Measurements from ENCODE around the gene NTN3.
"Not testable (repeated sequence)": the region's sequence is repeated elsewhere in the genome, so short reads cannot be mapped to it uniquely, and the experiment has no call there.

Gene NTN3

DNA sequence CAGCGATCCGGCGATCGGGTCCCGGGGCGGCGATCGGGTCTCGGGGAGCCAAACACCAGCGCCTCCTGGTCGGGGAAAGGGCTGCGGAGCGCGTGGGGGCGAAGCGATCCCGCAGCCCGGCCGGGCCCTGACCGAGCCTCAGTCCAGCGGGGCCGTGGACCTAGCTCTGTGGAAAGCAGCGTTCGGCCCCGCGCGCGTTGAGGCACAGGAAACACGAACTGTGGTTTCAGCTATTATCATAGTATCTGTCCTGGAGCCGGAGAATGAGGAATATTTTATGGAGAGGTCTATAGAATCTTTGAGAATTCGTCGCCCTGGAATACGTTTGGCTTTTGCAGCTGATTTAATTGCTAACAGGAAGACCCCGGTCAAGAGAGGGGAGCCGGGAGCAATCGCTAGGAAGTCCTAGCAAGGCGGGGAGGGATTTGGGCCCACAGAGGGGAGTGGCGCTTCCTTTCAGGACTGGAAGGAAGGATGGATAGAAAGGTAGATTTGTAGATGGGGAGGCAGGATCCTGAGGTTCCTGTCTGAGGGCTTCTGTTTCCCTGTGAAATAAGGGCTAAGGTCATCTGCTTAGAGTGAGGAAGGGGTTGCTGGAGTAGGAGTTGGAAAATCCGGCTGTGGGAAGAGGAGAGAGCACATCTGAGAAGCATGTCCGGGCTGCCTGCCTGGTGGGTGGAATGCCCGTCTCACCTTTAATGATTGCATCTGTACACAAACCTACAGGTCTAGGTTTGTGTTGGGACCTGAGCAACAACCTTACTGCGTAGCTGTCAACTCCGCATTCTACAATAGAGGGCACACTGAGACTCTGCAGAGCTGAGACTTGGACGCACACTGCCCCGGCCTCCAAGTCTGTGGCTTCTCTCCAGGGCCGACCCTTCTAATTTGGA lies 41.1 kb upstream of the NTN3 start:
- Mint-ChIP-seq H3K4me3 (peak overlapping the region; percentile 84 to 91 (median 90)), H3K4me1 (peaks cover 18% of the 10 kb centered on the region), H3K36me3 (ENCODE audit: low read depth) (peaks cover 19% of the 10 kb centered on the region), H3K27me3 (ENCODE audit: low read depth) (no peaks in the 10 kb centered on the region), H3K9me3 (no peaks in the 10 kb centered on the region), H3K27ac (peak overlapping the region in 2 of 3 experiments; percentile 5 to 39)
- peak in 1 of 3 experiments; percentile 29 for TF ChIP-seq CTCF (IDR thresholded peaks at IDR 0.05; ENCODE audit: unreplicated experiment in 3 of 3)

DNA sequence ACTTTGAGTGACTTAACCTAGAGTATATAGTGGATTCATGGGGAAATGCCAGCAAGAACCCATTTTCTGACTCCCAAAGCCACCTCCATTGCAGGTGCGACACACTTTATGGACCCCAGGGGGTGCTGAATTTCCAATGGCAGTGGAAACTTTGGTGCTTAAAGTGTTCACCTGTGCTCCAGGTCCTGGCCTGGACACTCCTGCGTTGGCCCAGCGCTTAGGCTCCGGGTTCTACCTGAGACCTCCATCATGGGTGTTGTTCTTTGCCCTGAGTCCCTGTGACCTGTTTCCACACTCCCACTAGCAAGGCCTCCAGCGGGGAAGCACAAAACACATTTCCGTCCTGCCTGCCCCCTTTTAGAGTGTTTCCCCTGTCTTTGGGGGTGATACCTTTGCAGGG lies 38.8 kb upstream of the NTN3 start:
- Mint-ChIP-seq H3K4me1 (peaks cover 18% of the 10 kb centered on the region), H3K4me3 (peak overlapping the region in 2 of 3 experiments; percentile 19 to 27), H3K36me3 (ENCODE audit: low read depth) (peaks cover 35% of the 10 kb centered on the region), H3K27ac (no peak overlapping the region), H3K9me3 (no peaks in the 10 kb centered on the region), H3K27me3 (ENCODE audit: low read depth) (no peaks in the 10 kb centered on the region)
- TF ChIP-seq CTCF (IDR thresholded peaks at IDR 0.05; ENCODE audit: unreplicated experiment in 3 of 3) = no peak

DNA sequence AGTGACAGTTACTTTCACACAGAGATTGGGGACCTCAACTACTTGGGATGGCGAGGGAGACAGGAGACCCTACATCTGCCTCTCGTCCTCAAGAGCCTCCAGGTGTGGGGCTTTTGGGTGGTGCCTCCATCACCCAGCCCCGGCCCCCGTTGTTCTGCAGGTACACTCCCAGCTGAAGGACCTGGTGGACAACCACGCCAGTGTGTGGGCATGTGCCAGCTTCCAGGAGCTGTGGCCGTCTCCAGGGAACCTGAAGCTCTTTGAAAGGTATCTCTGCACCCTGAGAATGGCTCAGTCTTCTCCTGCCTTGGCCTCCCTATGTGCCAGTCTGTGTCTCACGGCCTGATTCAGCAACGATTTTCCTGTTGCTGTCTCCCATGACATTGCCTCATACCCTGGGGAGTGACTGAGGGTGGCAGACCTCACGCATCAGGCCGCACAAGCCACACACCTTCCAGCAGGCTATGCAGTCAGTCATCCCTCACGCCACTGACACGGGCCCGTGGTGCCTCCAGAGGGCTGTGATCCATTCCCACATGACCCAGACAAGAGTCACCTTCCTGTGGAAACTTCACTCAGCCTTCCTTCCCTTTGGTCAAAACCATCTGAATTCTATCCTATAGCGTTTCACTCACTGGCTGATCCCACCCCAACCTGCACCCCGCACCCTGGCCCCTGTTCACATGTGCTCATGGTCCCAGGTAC lies 38.1 kb upstream of the NTN3 start:
- Mint-ChIP-seq H3K4me3 (peak overlapping the region in 2 of 3 experiments; percentile 19 to 27), H3K27me3 (ENCODE audit: low read depth) (no peaks in the 10 kb centered on the region), H3K27ac (no peak overlapping the region), H3K4me1 (peaks cover 14% of the 10 kb centered on the region), H3K9me3 (no peaks in the 10 kb centered on the region), H3K36me3 (ENCODE audit: low read depth) (peaks cover 40% of the 10 kb centered on the region)
- no peak for TF ChIP-seq CTCF (IDR thresholded peaks at IDR 0.05; ENCODE audit: unreplicated experiment in 3 of 3)

- H3K27ac Mint-ChIP-seq; H3K27me3 Mint-ChIP-seq (ENCODE audit: low read depth); H3K9me3 Mint-ChIP-seq; H3K4me3 Mint-ChIP-seq; H3K4me1 Mint-ChIP-seq: not testable (repeated sequence)
- H3K36me3 Mint-ChIP-seq (ENCODE audit: low read depth) = peaks cover 60% of the 10 kb centered on the region
These were observed 35.9 kb upstream of the NTN3 start for GRCh38 chr16:2435236-2435635.

DNA sequence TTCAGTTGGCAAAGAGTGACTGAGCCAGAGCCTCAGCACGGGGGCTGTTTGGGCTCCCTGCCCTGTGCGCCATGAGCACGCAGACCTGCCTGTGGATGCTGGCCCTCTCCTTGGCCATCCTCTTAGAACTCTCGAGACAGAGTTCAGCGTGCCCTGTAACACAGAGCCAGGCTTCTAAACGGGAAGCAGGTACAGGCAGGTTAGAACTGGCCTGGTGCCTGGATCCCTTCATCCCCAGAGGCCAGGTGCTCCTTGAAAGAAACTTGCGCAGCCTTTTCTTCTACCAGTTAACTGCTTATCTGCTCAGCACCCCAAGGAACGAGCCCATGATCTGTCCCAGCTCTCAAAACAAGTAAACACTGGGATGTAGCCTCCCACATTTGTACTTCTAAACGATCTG lies 35.0 kb upstream of the NTN3 start:
- Mint-ChIP-seq H3K27me3 (ENCODE audit: low read depth) (no peaks in the 10 kb centered on the region), H3K36me3 (ENCODE audit: low read depth) (peaks cover 67% of the 10 kb centered on the region), H3K27ac (no peak overlapping the region), H3K4me3 (no peak overlapping the region), H3K9me3 (no peaks in the 10 kb centered on the region), H3K4me1 (no peaks in the 10 kb centered on the region)
- no peak for TF ChIP-seq CTCF (IDR thresholded peaks at IDR 0.05; ENCODE audit: unreplicated experiment in 3 of 3)

GRCh38 chr16:2437032-2437790 lies 33.9 kb upstream of the NTN3 start:
- Mint-ChIP-seq H3K9me3 (no peaks in the 10 kb centered on the region), H3K36me3 (ENCODE audit: low read depth) (peaks cover 69% of the 10 kb centered on the region), H3K27me3 (ENCODE audit: low read depth) (no peaks in the 10 kb centered on the region), H3K4me1 (no peaks in the 10 kb centered on the region), H3K4me3 (no peak overlapping the region), H3K27ac (no peak overlapping the region)
- no peak for TF ChIP-seq CTCF (IDR thresholded peaks at IDR 0.05; ENCODE audit: unreplicated experiment in 3 of 3)
